CD14-positive monocyte (primary cell): ENCODE results near the gene CELF2. TPM values are rescaled to one million over a fixed set of nuclear protein-coding genes. Genes with fewer than 3 reads are reported as not detected.
A peak's percentile ranks its signal among the peaks of the same experiment; 100 is the strongest.

ENCODE experiments used
- DNase-seq, 3 donors: peaks; one replicate each; pipeline ENCODE4 v3.0.0-alpha.2; 2011 to 2022
- H2AFZ ChIP-seq: 2 replicates; pipeline ENCODE4 v1.6.0; 2012; ENCODE audit warnings: mild to moderate bottlenecking, low read depth, low read length, inconsistent platforms; ENCODE audit not compliant: insufficient read depth, poor library complexity, severe bottlenecking
- H3K27ac ChIP-seq, 2 donors: 1 replicate in 1 of 2; 2 replicates in 1 of 2; pipeline ENCODE4 v1.5.1; 2012 to 2013; ENCODE audit warnings: low read length in 2 of 2, control low read depth in 1 of 2, inconsistent platforms in 1 of 2, low read depth in 1 of 2, mild to moderate bottlenecking in 1 of 2
- H3K27me3 ChIP-seq, 2 donors: one replicate each; pipeline versions ENCODE4 v1.6.0 to v1.6.1; 2011 to 2013; ENCODE audit warnings: low read length in 2 of 2; ENCODE audit not compliant: control insufficient read depth in 2 of 2, insufficient read depth in 2 of 2
- H3K36me3 ChIP-seq, 2 donors: replicated peaks in 1 of 2; 1 replicate in 1 of 2; 2 replicates in 1 of 2; pipeline versions ENCODE4 v1.5.1 to v1.6.1; 2012 to 2013; ENCODE audit warnings: low read length in 2 of 2, control low read depth in 1 of 2, inconsistent platforms in 1 of 2, mild to moderate bottlenecking in 1 of 2; ENCODE audit not compliant: insufficient read depth in 2 of 2, control insufficient read depth in 1 of 2
- H3K4me1 ChIP-seq, 2 donors: 1 replicate in 1 of 2; 2 replicates in 1 of 2; pipeline versions ENCODE4 v1.5.1 to v1.6.1; 2012 to 2013; ENCODE audit warnings: low read length in 2 of 2, control low read depth in 1 of 2, inconsistent platforms in 1 of 2, mild to moderate bottlenecking in 1 of 2, moderate library complexity in 1 of 2; ENCODE audit not compliant: insufficient read depth in 2 of 2, control insufficient read depth in 1 of 2
- H3K4me2 ChIP-seq: replicated peaks from 2 replicates; pipeline ENCODE3; 2012; ENCODE audit warnings: low read length, moderate library complexity, mild to moderate bottlenecking; ENCODE audit not compliant: poor library complexity, severe bottlenecking; ENCODE audit errors: extremely low read depth
- H3K4me3 ChIP-seq, 3 experiments: fragments of 200-600 bp in 1 of 3; sonication (generic) in 1 of 3; replicated peaks in 1 of 3; 1 replicate in 2 of 3; 2 replicates in 1 of 3; pipeline ENCODE4 v1.5.1; 2011 to 2013; ENCODE audit warnings: low read length in 3 of 3, mild to moderate bottlenecking in 3 of 3, control low read depth in 2 of 3, low read depth in 2 of 3, inconsistent platforms in 1 of 3, moderate library complexity in 1 of 3
- H3K79me2 ChIP-seq: 2 replicates; pipeline ENCODE4 v1.6.0; 2012; ENCODE audit warnings: mild to moderate bottlenecking, control low read depth, inconsistent platforms, low read length, moderate library complexity; ENCODE audit not compliant: insufficient read depth
- H3K9ac ChIP-seq: 2 replicates; pipeline ENCODE4 v1.6.0; 2017; ENCODE audit warnings: low read length, mild to moderate bottlenecking; ENCODE audit not compliant: insufficient read depth, poor library complexity, severe bottlenecking
- H3K9me3 ChIP-seq, 2 donors: replicated peaks in 1 of 2; 1 replicate in 1 of 2; 2 replicates in 1 of 2; pipeline versions ENCODE4 v1.5.1 to v1.6.1; 2012 to 2013; ENCODE audit warnings: low read length in 2 of 2, control low read depth in 1 of 2; ENCODE audit not compliant: control insufficient read depth in 1 of 2, insufficient read depth in 1 of 2
- H4K20me1 ChIP-seq: 2 replicates; pipeline ENCODE4 v1.6.0; 2012; ENCODE audit warnings: mild to moderate bottlenecking, low read length, control low read depth, moderate library complexity; ENCODE audit not compliant: insufficient read depth
- H3K27ac Mint-ChIP-seq, 7 donors: one replicate each; pipeline ENCODE4 v1.8.0; 2020; ENCODE audit warnings: mild to moderate bottlenecking in 7 of 7, mixed read lengths in 7 of 7, moderate library complexity in 6 of 7, inconsistent platforms in 2 of 7
- H3K27me3 Mint-ChIP-seq, 3 donors: one replicate each; pipeline ENCODE4 v1.8.0; 2021 to 2022; ENCODE audit warnings: low read depth in 3 of 3, mild to moderate bottlenecking in 3 of 3, mixed read lengths in 3 of 3, moderate library complexity in 3 of 3, inconsistent platforms in 1 of 3
- H3K36me3 Mint-ChIP-seq, 2 donors: one replicate each; pipeline ENCODE4 v1.8.0; 2020; ENCODE audit warnings: mixed read lengths in 2 of 2, inconsistent platforms in 1 of 2, mild to moderate bottlenecking in 1 of 2
- H3K4me1 Mint-ChIP-seq: one replicate; pipeline ENCODE4 v1.8.0; 2020; ENCODE audit warnings: mild to moderate bottlenecking, mixed read lengths
- H3K4me3 Mint-ChIP-seq, 2 donors: one replicate each; pipeline ENCODE4 v1.8.0; 2020; ENCODE audit warnings: mild to moderate bottlenecking in 2 of 2, mixed read lengths in 2 of 2, moderate library complexity in 1 of 2
- H3K9me3 Mint-ChIP-seq, 7 donors: one replicate each; pipeline ENCODE4 v1.8.0; 2020 to 2022; ENCODE audit warnings: mixed read lengths in 7 of 7, mild to moderate bottlenecking in 6 of 7, moderate library complexity in 6 of 7, inconsistent platforms in 2 of 7
- CTCF ChIP-seq: fragments of 200-600 bp; IDR thresholded peaks from one replicate; pipeline ENCODE4 v1.8.0; 2022; ENCODE audit warnings: antibody characterized with exemption, mild to moderate bottlenecking
- WGBS: methylation state at CpG from one replicate; pipeline ENCODE4 v1.1.5; 2013; ENCODE audit warnings: missing lambda C conversion rate; ENCODE audit not compliant: insufficient coverage; 5-methylcytosine and 5-hydroxymethylcytosine counted together
- intact Hi-C, 2 donors: fragments of 100-400 bp; cut with micrococcal nuclease; formaldehyde crosslinking; loops; one replicate each; pipeline versions ENCODE4 v1.15.0 to v1.15.1; 2023
- polyA plus RNA-seq, 3 donors: library from polyadenylated mRNA; depleted of rRNA in 1 of 3; unstranded in 2 of 3; stranded (reverse) in 1 of 3; fragments of 300-500 nt in 2 of 3; fragments of >200 nt in 1 of 3; fragmentation: Illumina TruSeq in 2 of 3; gene quantifications; 1 replicate in 2 of 3; 2 replicates in 1 of 3; pipeline ENCODE4 v1.2.3, GENCODE V29; 2012 to 2021

The CELF2 gene
- polyA plus RNA-seq, 3 donors = 53.5 to 93.3 (median 80.5) TPM

DNA sequence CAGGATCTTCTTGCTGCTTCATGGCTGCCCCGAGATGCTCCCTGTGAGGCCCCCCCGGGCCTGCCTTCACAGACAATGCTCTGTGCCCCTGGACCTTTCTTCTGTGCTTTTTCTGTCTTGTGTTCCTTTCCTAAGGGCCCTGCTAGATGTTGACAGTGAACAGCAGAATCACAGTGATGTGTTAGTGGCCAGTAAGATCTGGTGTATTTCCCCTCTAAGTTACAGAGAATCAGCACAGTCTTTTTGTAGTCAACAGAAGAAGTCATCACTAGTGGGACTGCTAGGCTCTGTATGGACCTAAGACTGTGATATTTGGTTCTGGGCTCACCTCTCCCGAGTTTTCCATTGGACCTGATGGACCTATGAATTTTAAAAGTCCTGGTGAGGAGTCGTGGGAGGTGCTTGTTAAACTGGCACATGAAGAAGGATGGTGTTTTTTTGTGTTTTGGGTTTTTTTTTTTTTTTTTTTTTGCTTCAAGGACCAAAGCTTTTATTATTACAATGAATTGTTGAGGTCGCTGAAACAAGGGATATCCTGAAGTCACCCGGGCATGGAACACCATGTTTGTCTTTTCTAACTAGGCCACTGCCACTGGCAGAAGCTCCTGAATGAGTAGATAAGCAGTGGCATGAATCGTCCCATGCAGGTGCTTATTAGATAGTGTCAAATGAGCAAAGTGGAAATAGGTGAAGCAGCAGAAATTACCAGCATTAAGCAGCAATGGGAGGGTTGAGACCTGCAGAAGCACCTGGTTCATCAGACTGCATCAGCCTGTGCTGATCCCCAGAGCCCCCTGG is 194.8 kb downstream of the CELF2 start:
- Histone ChIP-seq H3K4me1 (peaks cover 55 to 58% of the 10 kb centered on the region in 2 donors), H3K79me2 (peaks cover 100% of the 10 kb centered on the region), H3K36me3 (peaks cover 31 to 64% of the 10 kb centered on the region in 2 donors), H3K4me3 (no peak overlapping the region), H2AFZ (no peak overlapping the region), H3K27me3 (no peaks in the 10 kb centered on the region), H3K27ac (peak overlapping the region in 1 of 2 donors; percentile 65), H4K20me1 (peaks cover 100% of the 10 kb centered on the region), H3K4me2 (no peak overlapping the region), H3K9ac (no peak overlapping the region), H3K9me3 (no peaks in the 10 kb centered on the region)
- H3K9me3 Mint-ChIP-seq = no peaks in the 10 kb centered on the region
- TF ChIP-seq CTCF = no peak
- 65% methylated on average over 5 of the region's 7 CpGs for WGBS
- H3K27ac Mint-ChIP-seq = peak overlapping the region; percentile 42 to 93 (median 75)
- no peak overlapping the region for H3K4me3 Mint-ChIP-seq
- no peaks in the 10 kb centered on the region for H3K27me3 Mint-ChIP-seq
- DNase-seq = no peak
- peaks cover 59 to 78% of the 10 kb centered on the region in 2 donors for H3K36me3 Mint-ChIP-seq
- intact Hi-C loops = loop anchor here in 1 of 2 donors (5.0 kb wide), 1 partner anchor 40 kb away; no protein-coding TSS in a partner anchor
- H3K4me1 Mint-ChIP-seq = peaks cover 85% of the 10 kb centered on the region

DNA sequence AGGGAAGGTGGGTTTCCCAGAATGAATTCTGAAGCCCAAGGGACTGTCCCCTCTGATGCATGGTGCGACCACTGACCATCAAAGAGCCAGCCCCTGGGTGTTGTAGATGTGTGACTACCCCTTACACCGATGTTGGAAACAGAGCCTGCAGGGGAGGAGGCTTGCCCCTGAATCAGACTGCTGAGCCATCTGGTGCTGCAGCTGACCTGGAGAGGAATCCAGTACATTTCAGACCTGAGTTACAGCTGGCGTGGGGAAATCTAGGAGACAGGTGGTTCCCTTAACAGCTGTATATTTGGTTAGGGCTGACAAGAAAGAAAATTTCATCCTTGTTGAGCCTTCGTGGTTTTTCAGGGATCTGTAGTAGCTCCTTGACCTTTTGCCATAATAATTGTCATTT is 195.5 kb downstream of the CELF2 start:
- 86% methylated on average over 1 of the region's 4 CpGs for WGBS

More for the DNA sequence above, 195.5 kb downstream of the CELF2 start:
- Histone ChIP-seq H3K4me3 (no peak overlapping the region), H3K4me1 (peaks cover 49 to 52% of the 10 kb centered on the region in 2 donors), H3K27ac (peak overlapping the region in 1 of 2 donors; percentile 65), H3K79me2 (peaks cover 100% of the 10 kb centered on the region), H4K20me1 (peaks cover 100% of the 10 kb centered on the region), H3K4me2 (no peak overlapping the region), H3K9me3 (no peaks in the 10 kb centered on the region), H2AFZ (no peak overlapping the region), H3K9ac (no peak overlapping the region), H3K27me3 (no peaks in the 10 kb centered on the region), H3K36me3 (peaks cover 37 to 65% of the 10 kb centered on the region in 2 donors)
- Mint-ChIP-seq H3K36me3 (peaks cover 59 to 78% of the 10 kb centered on the region in 2 donors), H3K4me1 (peaks cover 79% of the 10 kb centered on the region), H3K4me3 (no peak overlapping the region), H3K27ac (peak overlapping the region in 4 of 7 donors; percentile 42 to 69 (median 53)), H3K27me3 (no peaks in the 10 kb centered on the region), H3K9me3 (no peaks in the 10 kb centered on the region)
- DNase-seq = no peak
- TF ChIP-seq CTCF = no peak
- intact Hi-C loops = loop anchor here in 1 of 2 donors (5.0 kb wide), 1 partner anchor 41 kb away; no protein-coding TSS in a partner anchor
